Rectal smooth muscle tissue (tissue), 1 donor: ENCODE measurements around the gene ZNF57.
"Not testable (repeated sequence)": the region's sequence is repeated elsewhere in the genome, so short reads cannot be mapped to it uniquely, and the experiment has no call there.

Source experiments
- H3K27ac ChIP-seq: one replicate; pipeline ENCODE4 v1.7.0; 2013; ENCODE audit warnings: low read depth, low read length, inconsistent platforms
- H3K27me3 ChIP-seq: one replicate; pipeline ENCODE4 v1.7.0; 2013; ENCODE audit warnings: low read length; ENCODE audit not compliant: control insufficient read depth, insufficient read depth
- H3K36me3 ChIP-seq: one replicate; pipeline ENCODE4 v1.7.0; 2013; ENCODE audit warnings: low read length; ENCODE audit not compliant: control insufficient read depth, insufficient read depth
- H3K4me1 ChIP-seq: one replicate; pipeline ENCODE4 v1.7.0; 2013; ENCODE audit warnings: low read length; ENCODE audit not compliant: control insufficient read depth, insufficient read depth
- H3K4me3 ChIP-seq: one replicate; pipeline ENCODE4 v1.7.0; 2013; ENCODE audit warnings: low read length
- H3K9ac ChIP-seq: one replicate; pipeline ENCODE4 v1.7.0; 2013; ENCODE audit warnings: low read length

The ZNF57 gene

GRCh38 chr19:2872175-2872574 is 28.6 kb upstream of the ZNF57 start:
- not testable (repeated sequence) for H3K27ac ChIP-seq, H3K36me3 ChIP-seq, H3K27me3 ChIP-seq, H3K4me1 ChIP-seq, H3K9ac ChIP-seq, H3K4me3 ChIP-seq

DNA sequence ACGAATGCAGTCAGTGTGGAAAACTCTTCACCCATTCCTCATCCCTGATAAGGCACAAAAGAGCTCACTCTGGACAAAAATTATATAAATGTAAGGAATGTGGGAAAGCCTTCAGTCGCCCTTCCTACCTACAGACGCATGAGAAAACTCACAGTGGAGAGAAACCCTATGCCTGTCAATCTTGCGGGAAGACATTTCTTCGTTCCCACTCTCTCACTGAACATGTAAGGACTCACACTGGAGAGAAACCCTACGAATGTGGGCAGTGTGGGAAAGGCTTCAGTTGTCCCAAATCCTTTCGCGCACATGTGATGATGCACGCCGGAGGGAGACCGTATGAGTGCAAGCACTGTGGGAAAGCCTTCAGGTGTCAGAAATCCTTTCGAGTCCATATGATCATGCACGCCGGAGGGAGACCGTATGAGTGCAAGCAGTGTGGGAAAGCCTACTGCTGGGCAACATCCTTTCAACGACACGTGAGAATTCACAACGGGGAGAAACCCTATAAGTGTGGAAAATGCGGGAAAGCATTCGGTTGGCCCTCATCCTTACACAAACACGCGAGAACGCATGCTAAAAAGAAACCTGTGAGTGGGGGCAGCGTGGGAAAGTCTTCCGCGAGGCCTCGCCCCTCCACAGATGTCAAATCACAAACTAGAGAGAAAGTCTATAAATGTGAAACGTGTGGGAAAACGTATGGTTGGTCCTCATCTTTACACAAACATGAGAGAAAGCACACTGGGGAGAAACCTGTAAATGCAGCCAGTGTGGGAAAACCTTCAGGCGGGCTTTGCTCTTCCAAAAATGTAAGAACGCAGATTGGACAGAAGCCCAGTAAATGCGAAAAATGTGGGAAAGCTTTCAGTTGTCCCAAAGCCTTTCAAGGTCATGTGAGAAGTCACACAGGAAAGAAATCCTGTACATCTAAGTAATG is 23.1 kb upstream of the ZNF57 start:
- H3K4me3 ChIP-seq, result no peak overlapping the region
- H3K4me1 ChIP-seq, result no peaks in the 10 kb centered on the region
- no peak overlapping the region for H3K27ac ChIP-seq
- H3K27me3 ChIP-seq, result no peaks in the 10 kb centered on the region
- no peaks in the 10 kb centered on the region for H3K36me3 ChIP-seq
- no peak overlapping the region for H3K9ac ChIP-seq

GRCh38 chr19:2883686-2884439 is 16.9 kb upstream of the ZNF57 start:
- Histone ChIP-seq H3K27ac (no peak overlapping the region), H3K27me3 (no peaks in the 10 kb centered on the region), H3K4me1 (no peaks in the 10 kb centered on the region), H3K9ac (no peak overlapping the region), H3K36me3 (no peaks in the 10 kb centered on the region), H3K4me3 (no peak overlapping the region)

- H3K27ac ChIP-seq, result no peak overlapping the region
- H3K27me3 ChIP-seq, result no peaks in the 10 kb centered on the region
- no peaks in the 10 kb centered on the region for H3K36me3 ChIP-seq
- no peak overlapping the region for H3K9ac ChIP-seq
- H3K4me1 ChIP-seq, result no peaks in the 10 kb centered on the region
- H3K4me3 ChIP-seq, result no peak overlapping the region
These were observed 15.0 kb upstream of the ZNF57 start for GRCh38 chr19:2885736-2886135.

GRCh38 chr19:2887391-2887914 is 13.3 kb upstream of the ZNF57 start:
- Histone ChIP-seq H3K9ac (no peak overlapping the region), H3K4me1 (no peaks in the 10 kb centered on the region), H3K36me3 (no peaks in the 10 kb centered on the region), H3K27ac (no peak overlapping the region), H3K27me3 (no peaks in the 10 kb centered on the region), H3K4me3 (no peak overlapping the region)

DNA sequence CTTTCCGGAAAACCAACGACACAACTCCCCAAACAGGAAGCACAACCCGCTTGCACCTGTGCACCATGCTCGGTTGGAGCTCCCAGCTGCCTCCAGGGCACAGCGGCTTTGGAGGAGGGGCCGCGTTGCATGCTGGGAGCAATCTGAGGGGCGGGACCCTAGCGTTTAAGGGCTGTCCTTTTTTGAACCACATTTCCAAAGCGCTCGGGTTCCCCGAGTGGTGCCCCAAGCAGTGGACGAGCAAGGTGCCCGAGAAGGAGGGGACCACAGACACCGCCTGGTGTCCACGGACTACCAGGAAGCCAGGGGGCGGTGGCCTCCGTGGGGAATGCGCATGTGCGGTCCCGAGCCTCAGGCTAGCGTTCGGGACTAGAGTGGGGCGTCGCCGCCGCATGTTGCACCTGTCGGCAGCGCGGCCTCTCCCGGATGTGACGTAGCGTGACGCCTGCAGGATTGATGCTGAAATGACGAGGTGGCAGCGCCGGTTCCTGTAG is 11.9 kb upstream of the ZNF57 start:
- H3K27me3 ChIP-seq, result no peaks in the 10 kb centered on the region
- peak overlapping the region; percentile 45 for H3K4me3 ChIP-seq
- no peaks in the 10 kb centered on the region for H3K36me3 ChIP-seq
- no peak overlapping the region for H3K9ac ChIP-seq
- H3K27ac ChIP-seq, result no peak overlapping the region
- H3K4me1 ChIP-seq, result no peaks in the 10 kb centered on the region

DNA sequence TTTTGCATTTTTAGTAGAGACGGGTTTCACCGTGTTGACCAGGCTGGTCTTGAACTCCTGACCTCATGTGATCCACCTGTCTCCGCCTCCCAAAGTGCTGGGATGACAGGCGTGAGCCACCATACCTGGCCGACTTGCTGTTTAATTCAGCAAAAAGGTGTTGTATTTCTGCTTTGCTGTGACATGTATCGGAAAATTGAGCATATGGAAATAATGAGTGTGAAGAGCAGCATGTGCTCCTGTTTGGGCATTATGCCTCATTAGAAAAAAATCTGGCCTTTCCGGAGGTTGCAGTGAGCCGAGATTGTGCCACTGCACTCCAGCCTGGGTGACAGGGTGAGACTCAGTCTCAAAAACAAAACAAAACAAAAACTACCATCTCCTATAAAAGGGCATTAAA is 10.2 kb upstream of the ZNF57 start:
- not testable (repeated sequence) for H3K27ac ChIP-seq, H3K36me3 ChIP-seq

DNA sequence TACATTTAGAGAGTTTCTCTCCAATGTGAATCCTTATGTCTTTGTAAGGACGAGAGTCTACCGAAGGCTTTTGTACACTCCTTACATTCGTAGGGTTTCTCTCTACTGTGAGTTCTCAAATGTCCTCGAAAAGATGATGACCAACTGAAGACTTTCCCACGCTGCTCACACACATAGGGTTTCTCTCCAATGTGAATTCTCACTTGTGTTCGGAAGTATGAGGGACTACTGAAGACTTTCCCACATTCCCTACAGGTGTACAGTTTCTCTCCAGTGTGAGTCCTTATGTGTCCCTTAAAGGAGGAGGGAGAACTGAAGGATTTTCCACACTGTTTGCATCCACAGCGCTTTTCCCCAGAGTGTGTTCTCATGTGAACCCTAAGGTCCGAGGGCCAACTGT is 4.0 kb upstream of the ZNF57 start:
- Histone ChIP-seq H3K27ac (no peak overlapping the region), H3K4me1 (no peaks in the 10 kb centered on the region), H3K27me3 (no peaks in the 10 kb centered on the region), H3K4me3 (no peak overlapping the region), H3K9ac (no peak overlapping the region), H3K36me3 (no peaks in the 10 kb centered on the region)

More for the DNA sequence above, 10.2 kb upstream of the ZNF57 start:
- H3K9ac ChIP-seq, H3K4me3 ChIP-seq, H3K27me3 ChIP-seq, H3K4me1 ChIP-seq: not testable (repeated sequence)

- Histone ChIP-seq H3K4me1 (no peaks in the 10 kb centered on the region), H3K9ac (no peak overlapping the region), H3K4me3 (peak overlapping the region; percentile 18), H3K27me3 (no peaks in the 10 kb centered on the region), H3K36me3 (no peaks in the 10 kb centered on the region), H3K27ac (no peak overlapping the region)
These were observed 2.0 kb downstream of the ZNF57 start for GRCh38 chr19:2902590-2903218.

DNA sequence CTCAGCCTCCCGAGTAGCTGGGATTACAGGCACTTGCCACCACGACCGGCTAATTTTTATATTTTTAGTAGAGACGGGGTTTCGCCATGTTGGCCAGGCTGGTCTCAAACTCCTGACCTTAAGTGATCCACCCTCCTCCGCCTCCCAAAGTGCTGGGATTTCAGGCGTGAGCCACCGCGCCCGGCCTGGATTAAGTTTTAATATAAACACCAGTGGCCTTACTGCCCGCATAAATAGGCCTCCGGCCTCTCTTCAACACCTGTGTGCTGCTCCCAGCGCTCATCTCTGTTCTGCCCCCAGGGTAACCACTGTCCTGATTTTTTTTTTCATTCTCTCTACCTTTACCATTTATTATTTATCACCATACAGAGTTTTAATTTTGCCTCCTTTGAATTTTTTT is 2.6 kb downstream of the ZNF57 start:
- H3K9ac ChIP-seq, H3K36me3 ChIP-seq, H3K4me1 ChIP-seq, H3K27ac ChIP-seq, H3K4me3 ChIP-seq, H3K27me3 ChIP-seq: not testable (repeated sequence)

DNA sequence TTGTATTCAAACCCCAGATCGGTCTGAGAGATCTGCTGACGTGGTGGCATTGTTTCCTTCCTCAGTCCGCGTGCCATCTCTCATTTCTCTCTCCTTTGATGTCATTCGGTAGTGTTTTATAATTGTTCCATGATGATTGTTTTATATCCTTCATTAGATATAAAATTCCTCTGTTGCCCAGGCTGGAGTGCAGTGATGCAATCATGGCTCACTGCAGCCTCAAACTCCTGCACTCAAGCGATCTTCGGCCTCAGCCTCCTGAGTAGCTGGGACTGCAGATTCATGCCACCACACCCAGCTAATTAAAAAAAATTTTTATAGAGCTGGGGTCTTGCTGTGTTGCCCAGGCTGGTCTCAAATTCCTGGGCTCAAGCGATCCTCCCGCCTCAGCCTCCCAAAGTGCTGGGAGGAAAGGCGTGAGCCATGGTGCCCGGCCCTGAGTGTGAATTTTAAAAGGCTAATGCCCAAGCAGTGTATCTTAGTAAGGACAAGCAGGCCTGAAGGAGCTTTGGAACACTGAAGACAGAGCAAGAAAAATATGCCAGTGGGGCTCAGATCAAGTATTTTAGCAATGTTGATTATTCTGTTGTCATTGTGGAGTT is 5.3 kb downstream of the ZNF57 start:
- H3K4me3 ChIP-seq, result no peak overlapping the region
- no peaks in the 10 kb centered on the region for H3K4me1 ChIP-seq
- no peaks in the 10 kb centered on the region for H3K27me3 ChIP-seq
- H3K36me3 ChIP-seq, result no peaks in the 10 kb centered on the region
- H3K27ac ChIP-seq, result no peak overlapping the region
- no peak overlapping the region for H3K9ac ChIP-seq
